Measurements from ENCODE around the gene NUMBL.

DNA sequence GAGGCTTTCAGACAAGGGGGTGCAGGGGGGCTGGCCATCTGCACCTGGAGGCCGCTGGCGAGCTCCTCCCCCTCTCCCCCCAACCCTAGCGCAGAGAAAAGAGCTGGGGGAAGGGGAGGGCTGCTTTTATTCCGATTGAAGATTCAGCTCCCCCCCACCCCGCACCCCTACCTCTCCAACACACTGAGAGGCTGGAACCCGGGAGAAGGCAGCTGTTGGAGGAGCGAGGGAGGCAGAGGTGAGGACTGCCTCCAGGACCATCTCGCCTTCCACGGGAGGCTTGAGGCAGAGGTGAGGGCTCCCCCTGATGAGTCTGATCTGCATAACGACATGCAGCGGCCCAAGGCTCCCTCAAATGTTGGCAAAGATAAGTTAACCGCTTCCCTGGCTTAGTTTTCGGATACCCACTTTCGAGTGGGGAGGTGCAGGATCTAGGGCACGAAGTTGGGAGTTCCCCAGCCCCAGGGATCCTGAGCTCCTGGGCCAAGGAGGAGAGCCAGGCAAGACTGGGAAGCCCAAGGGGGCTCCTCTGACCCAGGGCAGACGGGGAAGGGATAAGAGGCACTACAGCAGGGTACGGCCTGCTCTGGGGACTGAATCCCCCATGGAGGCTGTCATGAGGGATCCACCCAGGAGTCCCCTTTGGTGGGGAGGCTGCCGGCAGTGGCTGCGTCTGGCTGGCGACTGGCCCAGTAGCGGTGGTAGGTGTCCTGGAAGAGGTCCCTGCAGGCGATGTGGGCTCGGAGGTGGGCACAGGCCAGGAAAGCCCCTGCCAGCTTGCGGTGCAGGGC, 1.2 kb upstream of the NUMBL start:
- TF ChIP-seq, protein P1, sequence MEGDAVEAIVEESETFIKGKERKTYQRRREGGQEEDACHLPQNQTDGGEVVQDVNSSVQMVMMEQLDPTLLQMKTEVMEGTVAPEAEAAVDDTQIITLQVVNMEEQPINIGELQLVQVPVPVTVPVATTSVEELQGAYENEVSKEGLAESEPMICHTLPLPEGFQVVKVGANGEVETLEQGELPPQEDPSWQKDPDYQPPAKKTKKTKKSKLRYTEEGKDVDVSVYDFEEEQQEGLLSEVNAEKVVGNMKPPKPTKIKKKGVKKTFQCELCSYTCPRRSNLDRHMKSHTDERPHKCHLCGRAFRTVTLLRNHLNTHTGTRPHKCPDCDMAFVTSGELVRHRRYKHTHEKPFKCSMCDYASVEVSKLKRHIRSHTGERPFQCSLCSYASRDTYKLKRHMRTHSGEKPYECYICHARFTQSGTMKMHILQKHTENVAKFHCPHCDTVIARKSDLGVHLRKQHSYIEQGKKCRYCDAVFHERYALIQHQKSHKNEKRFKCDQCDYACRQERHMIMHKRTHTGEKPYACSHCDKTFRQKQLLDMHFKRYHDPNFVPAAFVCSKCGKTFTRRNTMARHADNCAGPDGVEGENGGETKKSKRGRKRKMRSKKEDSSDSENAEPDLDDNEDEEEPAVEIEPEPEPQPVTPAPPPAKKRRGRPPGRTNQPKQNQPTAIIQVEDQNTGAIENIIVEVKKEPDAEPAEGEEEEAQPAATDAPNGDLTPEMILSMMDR (conservative IDR thresholded peaks at IDR 0.05; ENCODE audit: low read depth, low read length) = no peak
- no peak for TF ChIP-seq RAD21 (IDR thresholded peaks at IDR 0.05; ENCODE audit: low read length)
- TF ChIP-seq MAFK (IDR thresholded peaks at IDR 0.05; ENCODE audit: low read depth, low read length) = no peak
- no peak for TF ChIP-seq SMC3 (IDR thresholded peaks at IDR 0.05; ENCODE audit: low read depth, low read length)
- no peak for TF ChIP-seq POLR2A (IDR thresholded peaks at IDR 0.05; ENCODE audit: low read depth, low read length)
- TF ChIP-seq RCOR1 (IDR thresholded peaks at IDR 0.05; ENCODE audit: insufficient replicate concordance, low read length) = no peak
